ENCODE data around the gene APRT. TPM values are rescaled to one million over a fixed set of nuclear protein-coding genes. Genes with fewer than 3 reads are reported as not detected.

The APRT gene
- total and polyA plus RNA-seq, 9 of the 15 experiments (the other 6 are each of a cell fraction or from before 2014, with no cell fraction given), result 41.7 to 409 (median 146) TPM

- TF ChIP-seq FOXJ2 (tag; IDR thresholded peaks at IDR 0.05), result peak; percentile 43; the same call in 1 of the 2 replicates
- no peak for TF ChIP-seq ZNF41 (CRISPR knock-in tag; conservative IDR thresholded peaks at IDR 0.05)
- no peak for TF ChIP-seq ZNF239 (CRISPR knock-in tag; IDR thresholded peaks at IDR 0.05)
- peak; percentile 87 for TF ChIP-seq SAFB (IDR thresholded peaks at IDR 0.05; ENCODE audit: borderline replicate concordance, low read depth, low read length)
- no peak for TF ChIP-seq ZBTB43 (CRISPR knock-in tag; IDR thresholded peaks at IDR 0.05)
- TF ChIP-seq ZNF23 (CRISPR knock-in tag; IDR thresholded peaks at IDR 0.05), result no peak
- TF ChIP-seq DIDO1 (tag; IDR thresholded peaks at IDR 0.05; ENCODE audit: low read depth), result no peak
- no peak for TF ChIP-seq ARID2 (IDR thresholded peaks at IDR 0.05)
- peak; percentile 98 for TF ChIP-seq MYC (IDR thresholded peaks at IDR 0.05; ENCODE audit: low read depth, low read length)
- TF ChIP-seq MYC (CRISPR knock-in tag; IDR thresholded peaks at IDR 0.05; ENCODE audit: borderline replicate concordance, low read depth), result no peak
- TF ChIP-seq CBFB (CRISPR knock-in tag; IDR thresholded peaks at IDR 0.05), result peak; percentile 91; the same call in 1 of the 2 replicates
- no peak for TF ChIP-seq KDM2B (CRISPR knock-in tag; IDR thresholded peaks at IDR 0.05)
- TF ChIP-seq ZNF655 (CRISPR knock-in tag; IDR thresholded peaks at IDR 0.05), result no peak
- TF ChIP-seq MAZ (CRISPR knock-in tag; conservative IDR thresholded peaks at IDR 0.05 in 1 of 2, IDR thresholded peaks at IDR 0.05 in 1 of 2), result peak; percentile 81 to 94; a peak in 3 of 4 replicates
- TF ChIP-seq ZNF583 (CRISPR knock-in tag; IDR thresholded peaks at IDR 0.05), result peak; percentile 45; the same call in 1 of the 2 replicates
- no peak for TF ChIP-seq ZNF274 (IDR thresholded peaks at IDR 0.05; ENCODE audit: borderline replicate concordance, low read depth, low read length)
- no peak for TF ChIP-seq DLX4 (CRISPR knock-in tag; IDR thresholded peaks at IDR 0.05)
- TF ChIP-seq ZNF449 (CRISPR knock-in tag; IDR thresholded peaks at IDR 0.05), result no peak
- TF ChIP-seq RBM34 (IDR thresholded peaks at IDR 0.05; ENCODE audit: borderline replicate concordance, insufficient read depth, low read length), result no peak
- TF ChIP-seq POLR3G (IDR thresholded peaks at IDR 0.05; ENCODE audit: extremely low read depth, insufficient read length, insufficient replicate concordance), result no peak
- TF ChIP-seq CBFA2T2 (conservative IDR thresholded peaks at IDR 0.05), result peak; percentile 36
- no peak for TF ChIP-seq ZNF224 (CRISPR knock-in tag; IDR thresholded peaks at IDR 0.05)
- TF ChIP-seq ZNF263 (CRISPR knock-in tag; IDR thresholded peaks at IDR 0.05; ENCODE audit: borderline replicate concordance), result peak; percentile 39; the same call in 1 of the 2 replicates
- no peak; the same call in 1 of the 2 replicates for TF ChIP-seq PML (IDR thresholded peaks at IDR 0.05; ENCODE audit: low read length)
- TF ChIP-seq TBP (optimal IDR thresholded peaks at IDR 0.05; ENCODE audit: low read depth, low read length), result peak; percentile 57
Observed at GRCh38 chr16:88770461-88771293, 41.1 kb downstream of the APRT start (continued).
